UCSD-AML1 (cell line): Measurements from ENCODE around the gene EML4.
"Not testable (repeated sequence)": the region's sequence is repeated elsewhere in the genome, so short reads cannot be mapped to it uniquely, and the experiment has no call there.

Experiments used
- DNase-seq: peaks from one replicate; lab custom pipeline; 2025; ENCODE audit not compliant: unreplicated experiment; lab: John Stamatoyannopoulos, UW

EML4 gene

GRCh38 chr2:42171396-42171980, 2.3 kb downstream of the EML4 start:
- DNase-seq: no peak

DNA sequence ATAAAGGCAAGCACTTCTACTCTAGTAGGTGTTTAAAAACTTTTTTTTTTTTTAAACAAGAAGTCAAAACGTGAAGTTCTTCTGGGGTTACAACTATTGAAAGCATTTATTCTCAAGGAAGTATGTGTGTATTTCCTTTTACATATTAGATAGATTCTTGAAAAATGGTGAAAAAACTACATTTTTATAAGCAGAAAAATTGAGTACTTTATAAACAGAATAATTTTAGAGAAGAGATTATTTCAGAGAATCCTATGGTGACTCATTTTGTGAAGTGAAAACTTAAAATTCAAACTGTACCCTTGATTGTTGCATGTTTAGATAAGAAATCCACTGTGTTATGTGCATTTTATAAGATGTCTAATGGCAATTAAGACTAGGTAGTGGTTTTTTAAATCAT, 2.9 kb downstream of the EML4 start:
- DNase-seq: no peak

GRCh38 chr2:42172566-42172965, 3.4 kb downstream of the EML4 start:
- DNase-seq: no peak

DNA sequence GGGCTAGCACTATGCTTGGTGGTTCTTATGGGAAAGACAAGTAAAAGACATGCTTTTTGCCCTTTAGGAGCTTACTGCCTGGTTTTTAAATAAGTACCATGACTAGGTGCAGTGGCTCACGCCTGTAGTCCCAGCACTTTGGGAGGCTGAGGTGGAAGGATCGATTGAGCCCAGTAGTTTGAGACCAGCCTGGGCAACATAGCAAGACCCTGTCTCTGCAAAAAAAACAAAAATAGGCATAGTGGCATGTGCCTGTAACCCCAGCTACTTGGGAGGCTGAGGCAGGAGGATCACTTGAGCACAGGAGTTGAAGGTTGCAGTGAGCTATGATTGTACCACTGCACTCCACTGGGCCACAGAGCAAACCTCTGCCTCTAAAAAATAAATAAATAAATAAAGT, 4.3 kb downstream of the EML4 start:
- DNase-seq: not testable (repeated sequence)

DNA sequence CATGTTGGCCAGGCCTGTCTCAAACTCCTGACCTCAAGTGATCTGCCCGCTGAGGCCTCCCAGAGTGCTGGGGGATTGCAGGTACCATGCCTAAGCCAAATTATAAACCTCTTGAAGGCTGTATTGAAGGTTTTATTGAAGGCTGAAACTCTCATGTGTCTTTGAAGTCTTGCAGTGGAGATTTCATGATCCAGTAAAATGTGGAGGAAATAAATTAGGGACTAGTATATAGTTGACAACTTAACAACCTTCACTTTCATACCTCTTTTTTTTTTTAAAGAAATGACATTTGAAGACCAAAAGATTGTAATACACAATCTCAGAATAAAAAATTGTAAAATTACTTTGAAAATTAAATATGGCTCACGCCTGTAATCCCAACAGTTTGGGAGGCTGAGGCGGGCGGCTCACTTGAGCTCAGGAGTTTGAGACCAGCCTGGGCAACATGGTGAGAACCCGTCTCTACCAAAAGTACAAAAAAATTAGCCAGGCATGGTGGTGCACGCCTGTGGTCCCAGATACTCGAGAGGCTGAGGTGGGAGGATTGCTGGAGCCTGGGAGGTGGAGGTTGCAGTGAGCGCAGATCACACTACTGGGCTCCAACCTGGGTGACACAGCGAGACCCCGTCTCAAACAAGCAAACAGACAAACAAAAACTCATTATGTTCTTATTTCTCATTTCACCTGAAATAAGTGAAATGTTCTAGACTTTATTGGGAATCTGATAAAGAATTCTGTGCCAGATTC, 8.0 kb downstream of the EML4 start:
- no peak for DNase-seq

- DNase-seq: no peak
Measured at GRCh38 chr2:42178335-42178734, 9.2 kb downstream of the EML4 start.

GRCh38 chr2:42180300-42180699, 11.1 kb downstream of the EML4 start:
- no peak for DNase-seq

- DNase-seq: no peak
Measured at GRCh38 chr2:42182654-42183308, 13.6 kb downstream of the EML4 start.

GRCh38 chr2:42183775-42184174, 14.6 kb downstream of the EML4 start:
- no peak for DNase-seq

DNA sequence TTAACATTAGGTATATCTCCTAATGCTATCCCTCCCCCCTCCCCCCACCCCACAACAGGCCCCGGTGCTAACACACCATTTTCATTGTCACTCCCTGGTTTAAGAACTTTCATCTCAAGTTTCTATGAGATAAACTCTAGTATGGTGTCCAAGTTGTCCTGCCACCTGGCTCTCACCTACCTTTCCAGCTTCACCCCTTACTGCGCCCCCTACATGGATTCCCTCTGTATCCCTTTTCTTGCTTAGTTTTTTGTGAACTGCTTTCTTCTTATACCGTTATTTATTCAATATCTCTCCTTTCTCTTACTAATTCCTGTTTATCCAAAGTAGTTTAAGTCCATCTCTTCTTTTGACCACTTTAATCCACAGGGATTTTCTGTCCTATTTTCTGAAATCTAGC, 15.2 kb downstream of the EML4 start:
- no peak for DNase-seq

- DNase-seq: no peak
Measured at GRCh38 chr2:42185220-42185921, 16.2 kb downstream of the EML4 start.

DNA sequence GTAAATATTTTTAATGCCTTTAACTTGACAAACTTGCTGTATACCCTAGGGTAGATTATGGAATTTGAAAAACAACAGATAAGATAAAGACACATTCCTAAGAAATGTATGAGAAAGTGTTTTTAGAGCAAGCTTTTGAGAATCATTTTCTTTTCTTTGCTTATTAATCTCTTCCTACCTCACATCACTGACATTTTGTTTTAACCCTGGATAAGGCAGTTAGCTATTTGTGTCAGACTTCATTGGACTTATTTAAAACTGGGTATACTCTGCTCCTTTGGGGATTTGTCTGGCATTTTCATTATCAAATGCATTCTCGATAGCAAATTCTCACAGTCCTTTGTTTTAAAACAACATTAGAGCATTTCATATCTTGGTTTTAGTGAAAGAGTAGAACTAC, 17.2 kb downstream of the EML4 start:
- DNase-seq: no peak

GRCh38 chr2:42186945-42187632, 17.9 kb downstream of the EML4 start:
- no peak for DNase-seq

GRCh38 chr2:42187886-42188285, 18.7 kb downstream of the EML4 start:
- DNase-seq: no peak

- DNase-seq: no peak
Measured at GRCh38 chr2:42189235-42189566, 20.0 kb downstream of the EML4 start.

DNA sequence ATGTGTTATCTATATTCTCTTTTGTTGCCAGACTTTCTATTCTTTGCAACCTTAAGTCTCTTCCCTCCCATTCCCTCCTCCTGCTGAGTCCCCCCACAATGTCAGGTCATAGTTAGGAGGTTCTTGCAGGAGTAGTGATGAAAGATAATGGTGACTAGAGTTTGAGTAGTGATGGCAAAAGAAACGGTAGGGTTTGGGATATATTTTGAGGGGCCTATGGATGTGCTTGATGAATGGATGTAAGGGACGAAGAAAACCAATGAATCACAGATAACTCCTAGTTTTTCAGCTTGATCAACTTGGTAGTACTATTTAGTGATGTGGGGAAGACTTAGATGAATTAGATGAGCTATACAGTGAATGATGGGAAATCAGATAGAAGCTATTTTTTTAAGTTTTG, 21.0 kb downstream of the EML4 start:
- no peak for DNase-seq

- no peak for DNase-seq
Measured at GRCh38 chr2:42191285-42192009, 22.3 kb downstream of the EML4 start.

DNA sequence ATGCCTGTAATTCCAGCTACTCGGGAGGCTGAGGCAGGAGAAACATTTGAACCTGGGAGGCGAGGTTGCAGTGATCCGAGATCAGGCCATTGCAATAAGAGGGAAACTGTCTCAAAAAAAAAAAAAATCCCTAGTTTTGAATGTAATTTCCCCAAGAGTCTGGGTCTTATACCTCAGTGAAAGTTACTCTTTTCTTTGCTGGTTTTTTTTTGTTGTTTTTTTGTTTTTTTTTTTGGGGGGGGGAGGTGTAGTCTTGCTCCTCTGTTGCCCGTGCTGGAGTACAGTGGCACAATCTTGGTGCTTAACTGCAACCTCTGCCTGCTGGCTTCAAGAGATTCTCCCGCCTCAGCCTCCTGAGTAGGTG, 22.8 kb downstream of the EML4 start:
- no peak for DNase-seq

GRCh38 chr2:42192652-42193566, 23.8 kb downstream of the EML4 start:
- no peak for DNase-seq

- DNase-seq: no peak
Measured at GRCh38 chr2:42193722-42194187, 24.6 kb downstream of the EML4 start.
